Heart left ventricle (tissue), 16 donors: ENCODE results near the gene STT3B. TPM values are rescaled to one million over a fixed set of nuclear protein-coding genes. Genes with fewer than 3 reads are reported as not detected.

ENCODE experiments used
- ATAC-seq, 4 donors: fragments of 200-7000 bp; cut with Tn5 transposase; one replicate each; pipeline ENCODE4 v1.9.1; 2020 to 2022; ENCODE audit warnings: moderate library complexity in 4 of 4, mild to moderate bottlenecking in 3 of 4, moderate number of reproducible peaks in 1 of 4
- DNase-seq, 5 donors: peaks; one replicate each; pipeline ENCODE4 v3.0.0-alpha.2; 2020
- H3K27ac ChIP-seq, 12 donors: fragments of 200-600 bp; sonication (generic) in 4 of 12; one replicate each; pipeline versions ENCODE4 v1.5.0 to v1.8.0; 2016 to 2022; ENCODE audit warnings: mild to moderate bottlenecking in 2 of 12
- H3K27me3 ChIP-seq, 9 donors: fragments of 200-600 bp; sonication (generic) in 2 of 9; one replicate each; pipeline versions ENCODE4 v1.5.1 to v1.8.0; 2016 to 2022; ENCODE audit warnings: mild to moderate bottlenecking in 3 of 9
- H3K36me3 ChIP-seq, 9 donors: fragments of 200-600 bp; sonication (generic) in 2 of 9; one replicate each; pipeline versions ENCODE4 v1.5.0 to v1.8.0; 2018 to 2022; ENCODE audit warnings: mild to moderate bottlenecking in 2 of 9
- H3K4me1 ChIP-seq, 12 donors: fragments of 200-600 bp; sonication (generic) in 4 of 12; one replicate each; pipeline versions ENCODE4 v1.5.0 to v1.8.0; 2016 to 2022; ENCODE audit warnings: mild to moderate bottlenecking in 3 of 12
- H3K4me3 ChIP-seq, 12 donors: fragments of 200-600 bp; sonication (generic) in 4 of 12; one replicate each; pipeline versions ENCODE4 v1.5.0 to v1.8.0; 2017 to 2022; ENCODE audit warnings: mild to moderate bottlenecking in 9 of 12, moderate library complexity in 4 of 12
- H3K9me3 ChIP-seq, 12 donors: fragments of 200-600 bp; sonication (generic) in 4 of 12; one replicate each; pipeline versions ENCODE4 v1.5.0 to v1.8.0; 2016 to 2022; ENCODE audit warnings: mild to moderate bottlenecking in 1 of 12
- CTCF ChIP-seq, 12 donors: fragments of 200-600 bp; sonication (generic) in 4 of 12; IDR thresholded peaks; one replicate each; pipeline versions ENCODE4 v1.5.0 to v1.8.0; 2018 to 2022; ENCODE audit warnings: antibody characterized with exemption in 12 of 12, mild to moderate bottlenecking in 5 of 12
- POLR2A ChIP-seq, 2 donors: fragments of 450-650 bp; IDR thresholded peaks; one replicate each; pipeline ENCODE4 v1.6.1; 2017; ENCODE audit warnings: antibody characterized with exemption in 2 of 2, mild to moderate bottlenecking in 2 of 2, moderate library complexity in 2 of 2
- WGBS, 4 donors: extraction: QIAGEN DNeasy Blood & Tissue Kit in 2 of 4; methylation state at CpG; one replicate each; pipeline versions ENCODE4 v1.1.5 to v1.1.7; 2013 to 2018; 5-methylcytosine and 5-hydroxymethylcytosine counted together
- intact Hi-C, 10 donors: fragments of 100-400 bp; cut with DNase I; formaldehyde crosslinking; loops; one replicate each; pipeline versions ENCODE4 v1.11.1 to v1.14.2; 2022
- polyA plus RNA-seq, 2 donors: library from polyadenylated mRNA; stranded (reverse); fragments of 200-250 nt; gene quantifications; one replicate each; pipeline ENCODE4 v1.2.3, GENCODE V29; 2013
- total RNA-seq, 9 donors: library from RNA; depleted of rRNA in 2 of 9; stranded (reverse); fragments of >200 nt in 2 of 9; fragmentation: NEBNext Ultra II Directional in 3 of 9; extraction: Animal tissue kit (Norgen Biotek cat#: 25700) in 3 of 9; gene quantifications; one replicate each; pipeline versions ENCODE4 v1.1.0 to v1.2.4, GENCODE V29; 2016 to 2023
- donor health status: ischemic (EF 13 %, LVEDD 7.1; RV severe dilation, severe dysfunction).
- donor health status: healthy with polysubstance abuse.
- donor health status: DM: no; HTN: yes; CAD: no.
- donor health status: DM: no; HTN: no; CAD: no.
- donor health status: ischemic (EF 25% LVEDD 6.9; RV normal size, moderate dysfunction).
- donor health status: ischemic (EF 25% LVEDD 5.7; RV mildly dilated, moderate dysfunction).
- donor health status: healthy.
- donor health status: DM: yes; HTN: yes; CAD: no.
- donor health status: ischemic (EF 35%, LVEDD 5.7; RV mildly dilated, moderate dysfunction).
- donor health status: nonischemic (EF 11% LVEDD 7.7; RV severe dilation, severe dysfunction).
- donor health status: DM: yes; HTN: yes; CAD: no.
- donor health status: PGD.
- donor health status: ischemic (EF 29% LVEDD 5.4; RV normal size, mild dysfunction).
- donor health status: nonischemic (EF 23%, LVEDD 6.1; RV moderate dilation, normal function).

The STT3B gene
- total and polyA plus RNA-seq, 11 donors = 30.2 to 109 (median 90.4) TPM

- TF ChIP-seq CTCF (IDR thresholded peaks at IDR 0.05) (no peak), POLR2A (IDR thresholded peaks at IDR 0.05) (no peak)
- no peak for DNase-seq
- no peaks in the 10 kb centered on the region for H3K9me3 ChIP-seq
- no peaks in the 10 kb centered on the region for H3K36me3 ChIP-seq
- no peak overlapping the region for H3K4me3 ChIP-seq
- H3K27ac ChIP-seq = no peak overlapping the region
- intact Hi-C loops = no loop called here
- H3K27me3 ChIP-seq = no peaks in the 10 kb centered on the region
- peaks cover 0 to 19% (median 0%) of the 10 kb centered on the region in 12 donors for H3K4me1 ChIP-seq
- WGBS, 4 donors = 78 to 89% (median 84%) methylated on average over 1 of the region's 1 CpG
- peak in 3 of 4 donors; percentile 31 to 47 (median 40) for ATAC-seq
These were observed 137.4 kb downstream of the STT3B start for GRCh38 chr3:31670136-31670535.

GRCh38 chr3:31670722-31671121 is 138.0 kb downstream of the STT3B start:
- H3K4me1 ChIP-seq = peaks cover 0 to 19% (median 0%) of the 10 kb centered on the region in 12 donors
- H3K36me3 ChIP-seq = no peaks in the 10 kb centered on the region
- no peaks in the 10 kb centered on the region for H3K27me3 ChIP-seq
- DNase-seq (no peak), ATAC-seq (no peak)
- no peaks in the 10 kb centered on the region for H3K9me3 ChIP-seq
- WGBS, 4 donors = 85 to 89% (median 87%) methylated on average over 9 of the region's 9 CpGs
- H3K27ac ChIP-seq = no peak overlapping the region
- intact Hi-C loops = no loop called here
- TF ChIP-seq POLR2A (IDR thresholded peaks at IDR 0.05) (no peak), CTCF (IDR thresholded peaks at IDR 0.05) (no peak)
- no peak overlapping the region for H3K4me3 ChIP-seq

- peaks cover 0 to 19% (median 0%) of the 10 kb centered on the region in 12 donors for H3K4me1 ChIP-seq
- H3K36me3 ChIP-seq = no peaks in the 10 kb centered on the region
- 85 to 92% (median 88%) methylated on average over 2 of the region's 2 CpGs for WGBS, 4 donors
- intact Hi-C loops = no loop called here
- no peak overlapping the region for H3K27ac ChIP-seq
- H3K27me3 ChIP-seq = no peaks in the 10 kb centered on the region
- ATAC-seq (no peak), DNase-seq (no peak)
- no peak overlapping the region for H3K4me3 ChIP-seq
- TF ChIP-seq CTCF (IDR thresholded peaks at IDR 0.05) (no peak), POLR2A (IDR thresholded peaks at IDR 0.05) (no peak)
- H3K9me3 ChIP-seq = no peaks in the 10 kb centered on the region
These were observed 138.7 kb downstream of the STT3B start for GRCh38 chr3:31671451-31671850.

- H3K4me1 ChIP-seq = peaks cover 0 to 19% (median 0%) of the 10 kb centered on the region in 12 donors
- 65 to 69% (median 66%) methylated on average over 6 of the region's 6 CpGs for WGBS, 4 donors
These were observed 139.3 kb downstream of the STT3B start for GRCh38 chr3:31671976-31672375.

More at GRCh38 chr3:31671976-31672375, 139.3 kb downstream of the STT3B start:
- Histone ChIP-seq H3K27ac (no peak overlapping the region), H3K9me3 (no peaks in the 10 kb centered on the region), H3K27me3 (no peaks in the 10 kb centered on the region), H3K4me3 (no peak overlapping the region), H3K36me3 (no peaks in the 10 kb centered on the region)
- TF ChIP-seq POLR2A (IDR thresholded peaks at IDR 0.05) (no peak), CTCF (IDR thresholded peaks at IDR 0.05) (no peak)
- ATAC-seq (no peak), DNase-seq (no peak)
- intact Hi-C loops = no loop called here
